ENCODE measurements around the gene ATG13. TPM values are rescaled to one million over a fixed set of nuclear protein-coding genes. Genes with fewer than 3 reads are reported as not detected.

Gene ATG13
- total RNA-seq, 1 experiment from 2014 or later = 69.2 TPM

DNA sequence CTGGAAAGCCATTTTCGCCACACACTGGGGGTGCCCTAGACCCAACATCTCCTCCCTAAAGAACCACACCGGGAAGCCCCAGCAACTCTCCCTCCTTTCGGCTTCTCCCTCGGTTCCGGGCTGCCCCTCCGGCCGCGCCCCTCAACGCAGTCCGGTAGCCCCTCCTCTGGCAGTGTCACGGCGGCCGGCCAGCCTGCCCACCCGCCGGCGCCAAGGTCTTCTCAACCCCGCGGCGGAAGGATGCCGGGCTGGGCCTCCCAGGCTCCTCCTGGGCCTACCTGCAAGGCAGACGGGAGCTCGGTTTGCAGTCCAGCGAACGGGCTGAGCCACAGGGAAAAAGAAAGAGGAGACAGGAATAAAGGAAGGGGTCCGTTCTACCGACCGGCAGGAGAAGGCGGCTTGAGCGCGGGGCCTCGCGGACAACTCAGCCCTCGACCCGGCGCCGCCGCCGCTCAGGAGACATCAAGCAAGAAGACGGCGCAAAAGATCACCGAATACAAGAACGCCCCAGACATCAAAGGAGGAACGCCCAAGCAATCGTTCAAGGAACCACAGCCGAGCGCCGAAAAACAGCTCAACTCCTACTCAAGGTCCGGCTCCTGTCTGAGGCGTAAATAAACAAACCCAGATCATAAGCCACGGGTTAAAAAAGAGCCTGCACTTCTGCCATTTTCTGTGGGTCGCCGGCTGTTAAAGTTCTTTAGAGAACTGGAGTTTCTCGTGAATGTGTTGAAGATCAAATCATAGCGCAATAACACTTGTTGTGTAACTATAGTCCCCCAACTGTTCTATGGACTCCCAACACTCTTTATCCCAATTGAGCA, 23.6 kb upstream of the ATG13 start, which contains the start of gene AMBRA1 (continued):
- TF ChIP-seq, protein P1, sequence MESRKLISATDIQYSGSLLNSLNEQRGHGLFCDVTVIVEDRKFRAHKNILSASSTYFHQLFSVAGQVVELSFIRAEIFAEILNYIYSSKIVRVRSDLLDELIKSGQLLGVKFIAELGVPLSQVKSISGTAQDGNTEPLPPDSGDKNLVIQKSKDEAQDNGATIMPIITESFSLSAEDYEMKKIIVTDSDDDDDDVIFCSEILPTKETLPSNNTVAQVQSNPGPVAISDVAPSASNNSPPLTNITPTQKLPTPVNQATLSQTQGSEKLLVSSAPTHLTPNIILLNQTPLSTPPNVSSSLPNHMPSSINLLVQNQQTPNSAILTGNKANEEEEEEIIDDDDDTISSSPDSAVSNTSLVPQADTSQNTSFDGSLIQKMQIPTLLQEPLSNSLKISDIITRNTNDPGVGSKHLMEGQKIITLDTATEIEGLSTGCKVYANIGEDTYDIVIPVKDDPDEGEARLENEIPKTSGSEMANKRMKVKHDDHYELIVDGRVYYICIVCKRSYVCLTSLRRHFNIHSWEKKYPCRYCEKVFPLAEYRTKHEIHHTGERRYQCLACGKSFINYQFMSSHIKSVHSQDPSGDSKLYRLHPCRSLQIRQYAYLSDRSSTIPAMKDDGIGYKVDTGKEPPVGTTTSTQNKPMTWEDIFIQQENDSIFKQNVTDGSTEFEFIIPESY (IDR thresholded peaks at IDR 0.05; ENCODE audit: extremely low read depth, insufficient replicate concordance, low read length) = no peak
- TF ChIP-seq SP1 (IDR thresholded peaks at IDR 0.05; ENCODE audit: low read depth) = peak; percentile 72

DNA sequence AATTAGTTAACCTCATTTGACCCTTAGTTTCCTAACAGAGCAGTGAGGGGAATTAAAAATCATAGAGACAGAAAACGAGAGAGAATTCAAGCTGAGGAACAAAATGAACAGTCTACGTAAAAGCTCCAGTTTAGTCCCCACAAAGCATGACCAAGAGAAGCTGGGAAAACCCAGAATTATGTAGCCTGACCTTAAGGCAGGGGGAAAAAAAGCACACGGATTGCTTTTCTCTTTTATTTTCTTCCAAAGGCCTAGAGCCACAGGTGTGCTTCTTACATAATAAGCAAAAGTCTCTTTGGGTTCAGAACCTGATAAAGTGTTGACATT, 23.0 kb upstream of the ATG13 start:
- H3K79me2 ChIP-seq (ENCODE audit: insufficient read depth, low read length) = peaks cover 45% of the 10 kb centered on the region
- H3K4me1 ChIP-seq (ENCODE audit: control insufficient read depth in 1 of 2, insufficient read depth in 2 of 2, low read length in 2 of 2) = peaks cover 12 to 28% of the 10 kb centered on the region in 2 experiments
- no peaks in the 10 kb centered on the region for H3K9me2 ChIP-seq (ENCODE audit: insufficient read depth)
- peaks cover under 1% of the 10 kb centered on the region; the same call in 1 of the 2 replicates for H4K20me1 ChIP-seq (ENCODE audit: insufficient read depth)
- RAD21 ChIA-PET (ENCODE audit: low non-redundant PET in 1 of 2, low total read pairs in 2 of 2, uncharacterized antibody in 2 of 2, unreplicated experiment in 2 of 2) = interaction anchor here in 1 of 2 experiments (0.7 kb wide), 1 partner anchor 41 kb away, joined by 3 read pairs; no protein-coding TSS in a partner anchor
- ATAC-seq = no peak
- TF ChIP-seq, protein P2, sequence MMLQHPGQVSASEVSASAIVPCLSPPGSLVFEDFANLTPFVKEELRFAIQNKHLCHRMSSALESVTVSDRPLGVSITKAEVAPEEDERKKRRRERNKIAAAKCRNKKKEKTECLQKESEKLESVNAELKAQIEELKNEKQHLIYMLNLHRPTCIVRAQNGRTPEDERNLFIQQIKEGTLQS (IDR thresholded peaks at IDR 0.05) = no peak
- no peak for TF ChIP-seq TCF7L2 (IDR thresholded peaks at IDR 0.05; ENCODE audit: borderline replicate concordance, extremely low read depth, insufficient read depth, insufficient read length)
- TF ChIP-seq POLR2A (IDR thresholded peaks at IDR 0.05; ENCODE audit: borderline replicate concordance, extremely low read depth, insufficient read depth, insufficient read length) = no peak
- TF ChIP-seq, protein P3, sequence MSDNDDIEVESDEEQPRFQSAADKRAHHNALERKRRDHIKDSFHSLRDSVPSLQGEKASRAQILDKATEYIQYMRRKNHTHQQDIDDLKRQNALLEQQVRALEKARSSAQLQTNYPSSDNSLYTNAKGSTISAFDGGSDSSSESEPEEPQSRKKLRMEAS (IDR thresholded peaks at IDR 0.05) = no peak
- TF ChIP-seq ZFX (IDR thresholded peaks at IDR 0.05) = no peak
- TF ChIP-seq CEBPB (IDR thresholded peaks at IDR 0.05; ENCODE audit: low read depth) = no peak
- TF ChIP-seq, protein P4, sequence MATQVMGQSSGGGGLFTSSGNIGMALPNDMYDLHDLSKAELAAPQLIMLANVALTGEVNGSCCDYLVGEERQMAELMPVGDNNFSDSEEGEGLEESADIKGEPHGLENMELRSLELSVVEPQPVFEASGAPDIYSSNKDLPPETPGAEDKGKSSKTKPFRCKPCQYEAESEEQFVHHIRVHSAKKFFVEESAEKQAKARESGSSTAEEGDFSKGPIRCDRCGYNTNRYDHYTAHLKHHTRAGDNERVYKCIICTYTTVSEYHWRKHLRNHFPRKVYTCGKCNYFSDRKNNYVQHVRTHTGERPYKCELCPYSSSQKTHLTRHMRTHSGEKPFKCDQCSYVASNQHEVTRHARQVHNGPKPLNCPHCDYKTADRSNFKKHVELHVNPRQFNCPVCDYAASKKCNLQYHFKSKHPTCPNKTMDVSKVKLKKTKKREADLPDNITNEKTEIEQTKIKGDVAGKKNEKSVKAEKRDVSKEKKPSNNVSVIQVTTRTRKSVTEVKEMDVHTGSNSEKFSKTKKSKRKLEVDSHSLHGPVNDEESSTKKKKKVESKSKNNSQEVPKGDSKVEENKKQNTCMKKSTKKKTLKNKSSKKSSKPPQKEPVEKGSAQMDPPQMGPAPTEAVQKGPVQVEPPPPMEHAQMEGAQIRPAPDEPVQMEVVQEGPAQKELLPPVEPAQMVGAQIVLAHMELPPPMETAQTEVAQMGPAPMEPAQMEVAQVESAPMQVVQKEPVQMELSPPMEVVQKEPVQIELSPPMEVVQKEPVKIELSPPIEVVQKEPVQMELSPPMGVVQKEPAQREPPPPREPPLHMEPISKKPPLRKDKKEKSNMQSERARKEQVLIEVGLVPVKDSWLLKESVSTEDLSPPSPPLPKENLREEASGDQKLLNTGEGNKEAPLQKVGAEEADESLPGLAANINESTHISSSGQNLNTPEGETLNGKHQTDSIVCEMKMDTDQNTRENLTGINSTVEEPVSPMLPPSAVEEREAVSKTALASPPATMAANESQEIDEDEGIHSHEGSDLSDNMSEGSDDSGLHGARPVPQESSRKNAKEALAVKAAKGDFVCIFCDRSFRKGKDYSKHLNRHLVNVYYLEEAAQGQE (IDR thresholded peaks at IDR 0.05; ENCODE audit: low read depth) = no peak
- TF ChIP-seq ZNF274 (IDR thresholded peaks at IDR 0.05; ENCODE audit: low read depth, low read length) = no peak
- TF ChIP-seq EGR1 (IDR thresholded peaks at IDR 0.05; ENCODE audit: low read depth) = no peak
- TF ChIP-seq JUND (IDR thresholded peaks at IDR 0.05) = no peak
- TF ChIP-seq EZH2 (IDR thresholded peaks at IDR 0.05) = no peak
- no peaks in the 10 kb centered on the region for H3K9me3 ChIP-seq (ENCODE audit: control insufficient read depth in 1 of 2, insufficient read depth in 1 of 2, low read depth in 1 of 2, low read length in 2 of 2)
- H3K4me3 ChIP-seq (replicated peaks in 1 of 2; ENCODE audit: low read depth in 1 of 2, low read length in 2 of 2) = peak overlapping the region; percentile 64 to 93
- H3K27ac ChIP-seq (ENCODE audit: low read depth, low read length) = 0 out of 2 replicates have a peak overlapping the region, but pooled peaks have one; percentile 19
- H3K9ac ChIP-seq (ENCODE audit: low read length) = peak overlapping the region; percentile 88
- no TSS peak for BruUV-seq (replicated peaks)
- DNase-seq (ENCODE audit: low read depth, low spot score) = no peak
- CTCF ChIA-PET = interaction anchor here (1.3 kb wide), 1 partner anchor 205 kb away, joined by 3 read pairs; no protein-coding TSS in a partner anchor
- intact Hi-C loops (cut with micrococcal nuclease) = loop anchor here (1.0 kb wide), 1 partner anchor 23 kb away; the partner anchor contains the start of genes ATG13 and HARBI1
- H2AFZ ChIP-seq (ENCODE audit: low read depth, low read length, poor library complexity, severe bottlenecking) = peak overlapping the region; percentile 92
- no peaks in the 10 kb centered on the region for H3K36me3 ChIP-seq (ENCODE audit: control insufficient read depth in 1 of 2, insufficient read depth in 2 of 2, low read length in 2 of 2)
- POLR2A ChIA-PET = interaction anchor here (0.9 to 1.2 kb wide), 2 partner anchors 13 to 19 kb away, joined by 3 to 4 read pairs; no protein-coding TSS in a partner anchor
- peak overlapping the region; percentile 83 for H3K4me2 ChIP-seq (ENCODE audit: low read length)
- H3K27me3 ChIP-seq (ENCODE audit: insufficient read depth, low read length) = no peaks in the 10 kb centered on the region
